Activated T-helper 17 cell treated with anti-CD3 and anti-CD28 coated beads, Interleukin-2, amount 50 U/mL, for 72 hours (primary cell): ENCODE measurements around the gene ABCB8. TPM values are rescaled to one million over a fixed set of nuclear protein-coding genes. Genes with fewer than 3 reads are reported as not detected.
"Not testable (repeated sequence)": the region's sequence is repeated elsewhere in the genome, so short reads cannot be mapped to it uniquely, and the experiment has no call there.

ENCODE experiments used
- ATAC-seq: fragments of 150-1000 bp; cut with Tn5 transposase; replicated peaks from 2 replicates; pipeline ENCODE4 v1.10.0; 2021; ENCODE audit warnings: mild to moderate bottlenecking, moderate library complexity
- H3K27ac Mint-ChIP-seq: one replicate; pipeline ENCODE4 v1.8.0; 2022; ENCODE audit warnings: mixed read lengths
- H3K27me3 Mint-ChIP-seq: one replicate; pipeline ENCODE4 v1.8.0; 2022; ENCODE audit warnings: mixed read lengths
- H3K36me3 Mint-ChIP-seq: one replicate; pipeline ENCODE4 v1.8.0; 2022; ENCODE audit warnings: low read depth, mild to moderate bottlenecking, mixed read lengths
- H3K4me1 Mint-ChIP-seq: one replicate; pipeline ENCODE4 v1.8.0; 2022; ENCODE audit warnings: mixed read lengths
- H3K4me3 Mint-ChIP-seq: one replicate; pipeline ENCODE4 v1.8.0; 2022; ENCODE audit warnings: mild to moderate bottlenecking, mixed read lengths
- H3K9me3 Mint-ChIP-seq: one replicate; pipeline ENCODE4 v1.8.0; 2022; ENCODE audit warnings: mixed read lengths
- total RNA-seq, 2 donors: library from RNA; stranded (reverse); gene quantifications; one replicate each; pipeline ENCODE4 v1.2.3, GENCODE V29; 2022

Gene ABCB8
- total RNA-seq, 2 donors from 2014 or later = 36.4 to 52.0 TPM

DNA sequence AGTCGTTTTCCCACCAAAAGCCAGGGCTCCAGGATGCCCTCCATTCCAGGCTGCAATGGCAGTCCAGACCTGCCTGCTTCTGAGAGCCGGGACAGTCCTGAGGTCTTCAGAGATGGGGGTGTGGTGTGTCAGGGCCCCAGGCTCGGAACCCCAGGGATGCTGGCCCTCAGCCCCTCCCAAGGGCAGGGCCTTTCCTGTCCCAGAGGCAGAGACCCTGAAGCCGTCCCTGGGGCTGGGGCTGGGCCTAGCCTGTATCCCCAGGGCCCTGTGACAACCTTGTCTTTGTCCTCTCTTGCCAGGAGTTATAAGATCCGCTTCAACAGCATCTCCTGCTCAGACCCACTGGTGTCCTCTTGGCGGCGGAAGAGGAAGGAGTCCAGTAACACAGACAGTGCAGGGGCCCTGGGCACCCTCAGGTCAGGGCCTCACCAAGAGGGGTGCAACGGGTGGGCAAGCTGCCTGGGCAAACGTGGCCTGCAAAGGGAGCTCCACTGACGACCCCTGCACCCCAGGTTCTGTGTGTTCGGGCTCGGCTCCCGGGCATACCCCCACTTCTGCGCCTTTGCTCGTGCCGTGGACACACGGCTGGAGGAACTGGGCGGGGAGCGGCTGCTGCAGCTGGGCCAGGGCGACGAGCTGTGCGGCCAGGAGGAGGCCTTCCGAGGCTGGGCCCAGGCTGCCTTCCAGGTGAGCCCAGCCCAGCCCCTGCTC, 21.5 kb upstream of the ABCB8 start:
- Mint-ChIP-seq H3K36me3 (no peaks in the 10 kb centered on the region), H3K27me3 (no peaks in the 10 kb centered on the region), H3K27ac (no peak overlapping the region), H3K9me3 (no peaks in the 10 kb centered on the region), H3K4me1 (peaks cover 25% of the 10 kb centered on the region), H3K4me3 (peak overlapping the region; percentile 87)
- ATAC-seq = no peak

DNA sequence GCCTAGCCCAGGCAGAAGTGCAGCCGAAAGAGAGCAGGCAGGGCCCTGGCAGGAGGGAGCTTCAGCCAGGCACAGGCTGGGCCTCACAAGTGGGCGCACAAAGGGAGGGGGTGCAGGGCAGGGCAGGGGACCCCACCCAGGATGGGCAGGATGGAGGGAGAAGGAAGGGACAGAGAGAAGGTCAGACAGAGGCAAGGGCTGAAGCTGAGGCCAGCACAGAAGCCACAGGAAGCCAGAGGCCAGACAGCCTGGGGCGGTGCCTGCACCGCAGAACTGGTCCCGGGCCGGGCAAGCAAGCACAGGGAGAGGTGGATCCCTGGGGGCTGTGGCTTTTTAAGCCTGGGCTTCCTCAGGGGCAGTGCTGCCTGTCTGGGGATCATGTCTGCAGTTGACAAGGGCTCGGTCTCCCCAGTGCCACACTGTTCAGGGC, 20.8 kb upstream of the ABCB8 start:
- H3K27me3 Mint-ChIP-seq = no peaks in the 10 kb centered on the region
- H3K4me1 Mint-ChIP-seq = peaks cover 33% of the 10 kb centered on the region
- peak overlapping the region; percentile 87 for H3K4me3 Mint-ChIP-seq
- H3K27ac Mint-ChIP-seq = peak overlapping the region; percentile 85
- no peak for ATAC-seq
- peaks cover under 1% of the 10 kb centered on the region for H3K9me3 Mint-ChIP-seq
- peaks cover 2% of the 10 kb centered on the region for H3K36me3 Mint-ChIP-seq

DNA sequence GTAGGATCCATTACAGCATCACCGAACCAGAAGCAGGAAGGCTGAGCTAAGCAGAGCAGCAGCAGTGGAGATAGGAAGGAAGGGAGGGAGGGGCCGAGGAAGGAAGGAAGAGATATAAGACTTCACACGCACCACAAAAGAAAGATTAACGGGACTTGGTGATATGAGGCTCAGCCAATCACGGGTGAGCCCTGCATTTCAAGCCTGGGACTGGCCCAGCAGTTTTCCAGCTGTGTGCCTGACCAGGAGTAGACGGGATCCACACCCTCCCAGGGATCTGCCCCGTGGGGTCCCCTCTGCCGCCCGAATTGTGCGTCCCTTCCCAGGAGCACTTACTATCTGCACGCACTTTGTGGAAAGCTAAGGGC, 20.1 kb upstream of the ABCB8 start:
- Mint-ChIP-seq H3K9me3 (peaks cover 3% of the 10 kb centered on the region), H3K36me3 (peaks cover 4% of the 10 kb centered on the region), H3K27ac (peak overlapping the region; percentile 85), H3K4me1 (peaks cover 37% of the 10 kb centered on the region), H3K27me3 (no peaks in the 10 kb centered on the region), H3K4me3 (peak overlapping the region; percentile 87)
- ATAC-seq = peak; percentile 51

DNA sequence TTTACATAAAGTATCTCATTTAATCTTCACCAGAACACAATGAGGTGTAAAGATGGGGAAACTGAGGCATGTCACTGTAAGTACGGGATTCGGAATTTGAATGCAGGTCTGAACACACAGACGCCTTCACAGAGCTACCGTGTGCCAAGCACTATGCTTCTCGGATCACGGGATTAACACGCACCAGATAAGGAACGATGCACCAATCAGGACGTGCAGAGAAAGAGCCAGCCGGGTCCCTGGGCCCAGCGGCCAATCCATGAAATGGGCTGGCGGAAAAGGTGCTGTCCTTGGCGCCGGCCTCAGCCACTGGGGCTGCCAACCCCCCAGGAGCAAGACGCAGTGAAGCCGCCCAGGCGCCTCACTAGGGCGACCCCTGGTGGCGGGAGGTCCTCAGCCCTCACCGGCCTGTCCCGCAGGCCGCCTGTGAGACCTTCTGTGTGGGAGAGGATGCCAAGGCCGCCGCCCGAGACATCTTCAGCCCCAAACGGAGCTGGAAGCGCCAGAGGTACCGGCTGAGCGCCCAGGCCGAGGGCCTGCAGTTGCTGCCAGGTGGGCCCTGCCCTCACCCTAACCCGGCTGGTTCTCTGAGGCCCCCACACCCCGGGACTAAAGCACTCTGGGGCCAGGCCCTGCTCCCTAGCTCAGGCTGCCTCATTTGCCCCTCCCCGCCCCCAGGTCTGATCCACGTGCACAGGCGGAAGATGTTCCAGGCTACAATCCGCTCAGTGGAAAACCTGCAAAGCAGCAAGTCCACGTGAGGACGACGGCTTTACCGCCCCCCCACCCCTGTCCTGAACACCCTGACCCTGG, 19.5 kb upstream of the ABCB8 start:
- no peaks in the 10 kb centered on the region for H3K27me3 Mint-ChIP-seq
- peak overlapping the region; percentile 85 for H3K27ac Mint-ChIP-seq
- H3K4me3 Mint-ChIP-seq = peak overlapping the region; percentile 87
- peaks cover 4% of the 10 kb centered on the region for H3K36me3 Mint-ChIP-seq
- peak; percentile 79 for ATAC-seq
- H3K9me3 Mint-ChIP-seq = peaks cover 3% of the 10 kb centered on the region
- H3K4me1 Mint-ChIP-seq = peaks cover 37% of the 10 kb centered on the region

DNA sequence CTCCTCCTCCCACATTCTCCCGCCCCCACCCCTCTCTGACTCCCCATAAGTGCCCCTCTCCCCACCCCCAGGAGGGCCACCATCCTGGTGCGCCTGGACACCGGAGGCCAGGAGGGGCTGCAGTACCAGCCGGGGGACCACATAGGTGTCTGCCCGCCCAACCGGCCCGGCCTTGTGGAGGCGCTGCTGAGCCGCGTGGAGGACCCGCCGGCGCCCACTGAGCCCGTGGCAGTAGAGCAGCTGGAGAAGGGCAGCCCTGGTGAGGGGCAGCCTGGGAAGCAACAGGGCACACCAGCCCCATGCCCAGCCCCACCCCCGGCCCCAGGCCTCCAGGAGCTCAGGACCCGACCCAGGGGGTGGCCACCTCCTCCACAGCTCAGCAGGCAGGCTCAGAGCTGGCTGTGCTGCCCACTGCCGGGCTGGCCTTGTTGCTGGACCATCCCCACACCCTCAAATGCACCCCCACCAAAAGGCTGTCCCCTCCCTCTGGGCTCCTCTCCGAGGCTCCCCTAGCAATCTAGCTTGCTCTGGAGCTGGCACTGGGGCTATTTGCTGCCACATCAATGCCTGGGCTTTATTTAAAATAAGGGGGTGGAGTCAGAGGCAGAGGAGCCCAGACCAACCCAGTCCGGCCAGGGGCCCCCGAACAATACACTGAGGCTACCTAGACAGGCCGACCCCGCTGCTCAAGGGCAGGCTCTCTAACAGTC, 18.8 kb upstream of the ABCB8 start:
- H3K36me3 Mint-ChIP-seq = peaks cover 10% of the 10 kb centered on the region
- H3K27ac Mint-ChIP-seq = no peak overlapping the region
- peaks cover 42% of the 10 kb centered on the region for H3K4me1 Mint-ChIP-seq
- no peak for ATAC-seq
- peaks cover 3% of the 10 kb centered on the region for H3K9me3 Mint-ChIP-seq
- H3K4me3 Mint-ChIP-seq = peak overlapping the region; percentile 87
- no peaks in the 10 kb centered on the region for H3K27me3 Mint-ChIP-seq

DNA sequence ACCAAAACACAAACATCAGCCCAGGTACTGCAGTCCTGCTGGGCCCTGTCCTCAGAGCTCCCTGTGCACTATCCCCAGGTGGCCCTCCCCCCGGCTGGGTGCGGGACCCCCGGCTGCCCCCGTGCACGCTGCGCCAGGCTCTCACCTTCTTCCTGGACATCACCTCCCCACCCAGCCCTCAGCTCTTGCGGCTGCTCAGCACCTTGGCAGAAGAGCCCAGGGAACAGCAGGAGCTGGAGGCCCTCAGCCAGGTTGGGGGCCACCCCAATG, 18.3 kb upstream of the ABCB8 start:
- Mint-ChIP-seq H3K36me3 (peaks cover 13% of the 10 kb centered on the region), H3K27ac (peak overlapping the region; percentile 78), H3K27me3 (no peaks in the 10 kb centered on the region)

DNA sequence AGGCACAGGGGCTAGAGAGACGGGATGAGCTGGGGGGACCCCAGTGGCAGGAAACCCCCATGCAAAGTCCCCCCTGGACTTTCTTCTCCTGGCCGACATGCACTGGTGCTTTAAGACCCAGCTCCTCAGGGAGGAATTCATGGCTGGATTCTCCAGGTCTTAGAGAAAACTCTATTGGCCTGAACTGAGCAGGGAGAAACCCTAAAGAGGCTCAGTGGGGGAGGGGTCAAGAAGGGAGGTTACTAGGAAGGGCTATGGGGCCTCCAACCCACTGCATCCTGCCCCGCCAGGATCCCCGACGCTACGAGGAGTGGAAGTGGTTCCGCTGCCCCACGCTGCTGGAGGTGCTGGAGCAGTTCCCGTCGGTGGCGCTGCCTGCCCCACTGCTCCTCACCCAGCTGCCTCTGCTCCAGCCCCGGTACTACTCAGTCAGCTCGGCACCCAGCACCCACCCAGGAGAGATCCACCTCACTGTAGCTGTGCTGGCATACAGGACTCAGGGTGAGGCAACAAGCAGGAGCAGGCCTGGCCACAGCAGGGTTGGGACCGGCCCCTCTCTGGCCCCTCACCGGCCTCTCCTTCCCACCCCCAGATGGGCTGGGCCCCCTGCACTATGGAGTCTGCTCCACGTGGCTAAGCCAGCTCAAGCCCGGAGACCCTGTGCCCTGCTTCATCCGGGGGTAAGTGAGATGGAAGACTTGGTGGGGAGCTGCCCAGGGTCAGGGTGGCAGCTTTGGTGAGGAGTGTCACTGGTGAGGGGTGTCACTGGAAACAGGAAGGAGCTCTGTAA, 17.7 kb upstream of the ABCB8 start:
- H3K36me3 Mint-ChIP-seq = peaks cover 17% of the 10 kb centered on the region
- no peaks in the 10 kb centered on the region for H3K27me3 Mint-ChIP-seq
- peak; percentile 20 for ATAC-seq
- peaks cover 50% of the 10 kb centered on the region for H3K4me1 Mint-ChIP-seq
- H3K27ac Mint-ChIP-seq = peak overlapping the region; percentile 78
- peak overlapping the region; percentile 87 for H3K4me3 Mint-ChIP-seq
- peaks cover 3% of the 10 kb centered on the region for H3K9me3 Mint-ChIP-seq

More for the DNA sequence above, 18.3 kb upstream of the ABCB8 start:
- no peak for ATAC-seq
- peak overlapping the region; percentile 87 for H3K4me3 Mint-ChIP-seq
- peaks cover 44% of the 10 kb centered on the region for H3K4me1 Mint-ChIP-seq
- H3K9me3 Mint-ChIP-seq = peaks cover 3% of the 10 kb centered on the region

DNA sequence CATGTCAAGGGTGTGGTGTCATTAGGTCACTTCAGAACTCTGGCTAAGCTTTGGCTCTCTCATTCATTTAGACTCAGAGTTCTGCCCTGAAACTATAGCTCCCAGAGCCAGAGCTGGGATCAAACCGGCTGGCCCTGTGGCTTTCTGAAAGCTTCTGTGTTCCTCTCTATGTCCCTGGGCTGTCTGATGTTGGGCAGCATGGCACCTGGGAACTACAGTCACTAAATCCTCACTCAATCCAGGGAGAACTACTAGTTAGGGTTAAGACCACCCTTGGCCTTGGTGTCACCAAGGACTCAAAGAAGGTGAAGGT, 17.2 kb upstream of the ABCB8 start:
- peak overlapping the region; percentile 78 for H3K27ac Mint-ChIP-seq
- peaks cover 3% of the 10 kb centered on the region for H3K9me3 Mint-ChIP-seq
- peak overlapping the region; percentile 87 for H3K4me3 Mint-ChIP-seq
- peaks cover 17% of the 10 kb centered on the region for H3K36me3 Mint-ChIP-seq
- H3K4me1 Mint-ChIP-seq = peaks cover 52% of the 10 kb centered on the region
- no peaks in the 10 kb centered on the region for H3K27me3 Mint-ChIP-seq
- ATAC-seq = no peak

DNA sequence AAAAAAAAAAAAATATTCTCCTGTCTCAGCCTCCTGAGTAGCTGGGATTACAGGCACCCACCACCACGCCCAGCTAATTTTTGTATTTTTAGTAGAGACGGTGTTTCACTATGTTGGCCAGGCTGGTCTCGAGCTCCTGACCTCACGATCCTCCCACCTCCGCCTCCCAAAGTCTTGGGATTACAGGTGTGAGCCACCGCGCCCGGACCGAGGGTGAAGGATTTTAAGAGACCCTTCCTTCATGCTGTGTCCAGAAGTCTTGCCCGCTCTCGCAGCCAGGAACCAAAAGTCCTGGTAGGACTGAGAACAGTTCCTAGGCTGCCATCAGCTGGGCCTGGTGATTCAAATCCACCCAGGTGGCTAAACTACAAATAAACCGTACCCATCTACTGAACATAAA, 16.6 kb upstream of the ABCB8 start:
- Mint-ChIP-seq H3K4me1 (peaks cover 57% of the 10 kb centered on the region), H3K4me3 (peak overlapping the region; percentile 70), H3K27ac (peak overlapping the region; percentile 85), H3K36me3 (peaks cover 17% of the 10 kb centered on the region)
- H3K27me3 Mint-ChIP-seq, ATAC-seq, H3K9me3 Mint-ChIP-seq: not testable (repeated sequence)

DNA sequence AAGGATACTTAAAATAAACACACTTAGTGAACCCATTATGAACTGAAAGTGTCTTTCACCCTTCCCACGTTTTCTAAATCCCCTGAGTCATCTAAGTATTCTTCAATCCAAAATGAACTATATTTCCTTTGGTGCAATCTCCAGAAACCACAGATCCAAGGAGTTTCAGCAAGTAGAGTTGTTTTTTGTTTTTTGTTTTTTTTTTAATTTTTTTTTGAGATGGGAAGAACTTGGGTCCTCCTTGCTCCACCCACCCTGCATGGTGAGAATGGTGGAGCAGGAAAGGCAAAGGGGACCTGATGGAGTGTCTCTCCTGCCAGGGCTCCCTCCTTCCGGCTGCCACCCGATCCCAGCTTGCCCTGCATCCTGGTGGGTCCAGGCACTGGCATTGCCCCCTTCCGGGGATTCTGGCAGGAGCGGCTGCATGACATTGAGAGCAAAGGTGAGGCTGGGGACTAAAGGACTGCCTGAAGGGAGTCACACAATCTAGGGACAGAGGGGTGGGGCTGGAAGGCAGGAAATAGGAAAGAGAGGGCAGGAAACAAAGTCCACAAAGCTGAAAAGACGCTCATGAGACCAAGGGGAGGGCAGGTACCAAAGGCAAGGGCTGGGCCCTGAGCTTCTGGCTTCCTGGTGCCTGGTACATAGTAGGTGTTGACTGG, 16.1 kb upstream of the ABCB8 start:
- peaks cover 3% of the 10 kb centered on the region for H3K9me3 Mint-ChIP-seq
- peaks cover 57% of the 10 kb centered on the region for H3K4me1 Mint-ChIP-seq
- no peaks in the 10 kb centered on the region for H3K27me3 Mint-ChIP-seq
- peak overlapping the region; percentile 85 for H3K27ac Mint-ChIP-seq
- peak overlapping the region; percentile 70 for H3K4me3 Mint-ChIP-seq
- peaks cover 17% of the 10 kb centered on the region for H3K36me3 Mint-ChIP-seq
- ATAC-seq = no peak

DNA sequence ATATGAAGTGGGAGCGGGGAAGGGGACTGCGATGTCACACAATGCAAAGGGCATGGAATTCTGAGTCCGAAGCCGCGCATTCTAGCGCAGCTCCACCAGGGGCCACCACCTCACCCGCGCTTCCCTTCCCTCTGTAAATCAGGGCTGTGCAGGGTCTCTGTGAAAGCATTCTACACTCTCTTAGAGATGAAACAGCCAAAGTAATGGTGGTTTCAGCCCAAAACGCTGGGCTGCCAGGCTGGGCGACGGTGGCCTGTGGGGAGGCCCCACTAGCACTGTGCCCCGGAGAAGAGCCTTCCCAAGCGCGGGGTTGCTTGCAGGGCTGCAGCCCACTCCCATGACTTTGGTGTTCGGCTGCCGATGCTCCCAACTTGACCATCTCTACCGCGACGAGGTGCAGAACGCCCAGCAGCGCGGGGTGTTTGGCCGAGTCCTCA, 15.3 kb upstream of the ABCB8 start:
- peaks cover 3% of the 10 kb centered on the region for H3K9me3 Mint-ChIP-seq
- H3K36me3 Mint-ChIP-seq = peaks cover 22% of the 10 kb centered on the region
- no peak for ATAC-seq
- peak overlapping the region; percentile 85 for H3K27ac Mint-ChIP-seq
- H3K27me3 Mint-ChIP-seq = no peaks in the 10 kb centered on the region
- H3K4me3 Mint-ChIP-seq = peak overlapping the region; percentile 70
- H3K4me1 Mint-ChIP-seq = peaks cover 55% of the 10 kb centered on the region

DNA sequence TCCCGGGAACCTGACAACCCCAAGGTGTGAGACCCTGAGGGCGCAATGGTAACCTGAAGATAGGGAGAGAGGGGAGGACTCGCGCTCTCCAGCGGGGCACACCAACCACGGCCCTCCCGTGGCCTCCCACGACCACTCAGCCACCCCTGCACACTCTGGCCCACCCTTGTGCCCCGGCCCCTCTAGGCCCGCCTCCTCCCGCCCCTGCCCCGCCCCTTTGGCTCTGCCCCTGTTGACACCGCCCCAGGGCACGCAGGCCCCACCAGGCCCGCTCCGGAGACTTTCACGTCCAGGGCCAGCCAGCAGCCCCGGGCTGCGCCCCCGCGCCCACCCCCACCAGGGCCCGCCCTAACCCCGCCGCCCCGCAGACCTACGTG, 14.9 kb upstream of the ABCB8 start:
- H3K36me3 Mint-ChIP-seq = peaks cover 25% of the 10 kb centered on the region
- no peaks in the 10 kb centered on the region for H3K27me3 Mint-ChIP-seq
- H3K4me1 Mint-ChIP-seq = peaks cover 55% of the 10 kb centered on the region
- H3K27ac Mint-ChIP-seq = peak overlapping the region; percentile 96
- H3K4me3 Mint-ChIP-seq = peak overlapping the region; percentile 89
- ATAC-seq = no peak
- peaks cover 3% of the 10 kb centered on the region for H3K9me3 Mint-ChIP-seq

DNA sequence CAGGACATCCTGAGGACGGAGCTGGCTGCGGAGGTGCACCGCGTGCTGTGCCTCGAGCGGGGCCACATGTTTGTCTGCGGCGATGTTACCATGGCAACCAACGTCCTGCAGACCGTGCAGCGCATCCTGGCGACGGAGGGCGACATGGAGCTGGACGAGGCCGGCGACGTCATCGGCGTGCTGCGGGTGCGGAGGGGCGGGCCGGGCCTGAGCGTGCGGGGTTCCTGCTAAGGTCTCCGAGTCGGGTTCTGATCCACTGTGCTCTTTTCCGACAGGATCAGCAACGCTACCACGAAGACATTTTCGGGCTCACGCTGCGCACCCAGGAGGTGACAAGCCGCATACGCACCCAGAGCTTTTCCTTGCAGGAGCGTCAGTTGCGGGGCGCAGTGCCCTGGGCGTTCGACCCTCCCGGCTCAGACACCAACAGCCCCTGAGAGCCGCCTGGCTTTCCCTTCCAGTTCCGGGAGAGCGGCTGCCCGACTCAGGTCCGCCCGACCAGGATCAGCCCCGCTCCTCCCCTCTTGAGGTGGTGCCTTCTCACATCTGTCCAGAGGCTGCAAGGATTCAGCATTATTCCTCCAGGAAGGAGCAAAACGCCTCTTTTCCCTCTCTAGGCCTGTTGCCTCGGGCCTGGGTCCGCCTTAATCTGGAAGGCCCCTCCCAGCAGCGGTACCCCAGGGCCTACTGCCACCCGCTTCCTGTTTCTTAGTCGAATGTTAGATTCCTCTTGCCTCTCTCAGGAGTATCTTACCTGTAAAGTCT, 14.3 kb upstream of the ABCB8 start:
- peaks cover 55% of the 10 kb centered on the region for H3K4me1 Mint-ChIP-seq
- peak overlapping the region; percentile 89 for H3K4me3 Mint-ChIP-seq
- no peaks in the 10 kb centered on the region for H3K27me3 Mint-ChIP-seq
- H3K9me3 Mint-ChIP-seq = peaks cover 3% of the 10 kb centered on the region
- H3K36me3 Mint-ChIP-seq = peaks cover 28% of the 10 kb centered on the region
- ATAC-seq = peak; percentile 42
- peak overlapping the region; percentile 96 for H3K27ac Mint-ChIP-seq
